ENCODE data around the gene CCIN.

The CCIN gene

GRCh38 chr9:36217256-36217968, 48.2 kb downstream of the CCIN start:
- Histone ChIP-seq H3K4me1 (ENCODE audit: insufficient read depth, low read length) (no peaks in the 10 kb centered on the region), H3K4me3 (ENCODE audit: low read length) (no peak overlapping the region), H3K9me3 (ENCODE audit: low read length) (peaks cover under 1% of the 10 kb centered on the region), H3K27me3 (ENCODE audit: insufficient read depth, low read length) (no peaks in the 10 kb centered on the region), H3K36me3 (ENCODE audit: insufficient read depth, low read length) (peaks cover 77% of the 10 kb centered on the region), H2AFZ (ENCODE audit: low read depth, low read length) (no peak overlapping the region)

GRCh38 chr9:36218011-36218410, 48.8 kb downstream of the CCIN start:
- H3K4me3 ChIP-seq (ENCODE audit: low read length), result no peak overlapping the region
- no peaks in the 10 kb centered on the region for H3K27me3 ChIP-seq (ENCODE audit: insufficient read depth, low read length)
- no peaks in the 10 kb centered on the region for H3K4me1 ChIP-seq (ENCODE audit: insufficient read depth, low read length)
- H3K9me3 ChIP-seq (ENCODE audit: low read length), result peaks cover 7% of the 10 kb centered on the region
- no peak overlapping the region for H2AFZ ChIP-seq (ENCODE audit: low read depth, low read length)
- peaks cover 77% of the 10 kb centered on the region for H3K36me3 ChIP-seq (ENCODE audit: insufficient read depth, low read length)

- H2AFZ ChIP-seq (ENCODE audit: low read depth, low read length), result no peak overlapping the region
- H3K27me3 ChIP-seq (ENCODE audit: insufficient read depth, low read length), result no peaks in the 10 kb centered on the region
- H3K4me1 ChIP-seq (ENCODE audit: insufficient read depth, low read length), result no peaks in the 10 kb centered on the region
- H3K4me3 ChIP-seq (ENCODE audit: low read length), result no peak overlapping the region
- peaks cover 10% of the 10 kb centered on the region for H3K9me3 ChIP-seq (ENCODE audit: low read length)
- H3K36me3 ChIP-seq (ENCODE audit: insufficient read depth, low read length), result peaks cover 78% of the 10 kb centered on the region
Observed at GRCh38 chr9:36218411-36218901, 49.3 kb downstream of the CCIN start.

Measured in neuron (in vitro differentiated cells).